Lower leg skin (tissue), 4 donors: ENCODE data around the gene P2RX1. TPM values are rescaled to one million over a fixed set of nuclear protein-coding genes. Genes with fewer than 3 reads are reported as not detected.

Experiments
- DNase-seq, 2 donors: peaks; one replicate each; pipeline ENCODE4 v3.0.0-alpha.2; 2019; ENCODE audit warnings: low spot score in 2 of 2
- H3K4me3 ChIP-seq: fragments of 200-600 bp; sonication (generic); 2 replicates; pipeline ENCODE4 v1.5.1; 2017; ENCODE audit warnings: mild to moderate bottlenecking, low read depth; ENCODE audit not compliant: poor library complexity, severe bottlenecking
- CTCF ChIP-seq, 3 donors: fragments of 450-650 bp; IDR thresholded peaks; one replicate each; pipeline ENCODE4 v1.5.1; 2016; ENCODE audit warnings: antibody characterized with exemption in 3 of 3, mild to moderate bottlenecking in 3 of 3, moderate library complexity in 2 of 3
- POLR2A ChIP-seq, 2 donors: fragments of 450-650 bp; IDR thresholded peaks; one replicate each; pipeline ENCODE4 v1.6.1; 2016 to 2017; ENCODE audit warnings: antibody characterized with exemption in 2 of 2, mild to moderate bottlenecking in 1 of 2, moderate library complexity in 1 of 2
- WGBS, 2 donors: methylation state at CpG; one replicate each; pipeline ENCODE4 v1.1.5; 2018; 5-methylcytosine and 5-hydroxymethylcytosine counted together
- intact Hi-C: fragments of 100-400 bp; cut with DNase I; formaldehyde crosslinking; loops from one replicate; pipeline ENCODE4 v1.15.0; 2023; ENCODE audit warnings: low total_unique reads
- total RNA-seq, 4 donors: library from RNA; depleted of rRNA; stranded (reverse); fragments of >200 nt; gene quantifications; one replicate each; pipeline ENCODE4 v1.1.0, GENCODE V29; 2016

The P2RX1 gene
- total RNA-seq, 4 donors from 2014 or later: 0.56 to 5.0 (median 1.0) TPM

- WGBS, 2 donors: 52% methylated on average over 16 to 25 of the region's 25 CpGs
- no peak for TF ChIP-seq POLR2A (IDR thresholded peaks at IDR 0.05)
- TF ChIP-seq CTCF (IDR thresholded peaks at IDR 0.05): no peak
- intact Hi-C loops: no loop called here
Observed at GRCh38 chr17:3879591-3880417, 36.5 kb downstream of the P2RX1 start.

GRCh38 chr17:3879186-3879585 lies 37.1 kb downstream of the P2RX1 start:
- 36 to 44% methylated on average over 4 to 5 of the region's 5 CpGs for WGBS, 2 donors

More at GRCh38 chr17:3879591-3880417, 36.5 kb downstream of the P2RX1 start:
- DNase-seq: no peak
- no peak overlapping the region for H3K4me3 ChIP-seq

GRCh38 chr17:3877220-3877619 lies 39.0 kb downstream of the P2RX1 start:
- H3K4me3 ChIP-seq: no peak overlapping the region
- intact Hi-C loops: no loop called here
- TF ChIP-seq POLR2A (IDR thresholded peaks at IDR 0.05): no peak
- TF ChIP-seq CTCF (IDR thresholded peaks at IDR 0.05): no peak
- DNase-seq: no peak
- WGBS, 2 donors: 78 to 90% methylated on average over 7 to 8 of the region's 8 CpGs

More at GRCh38 chr17:3879186-3879585, 37.1 kb downstream of the P2RX1 start:
- intact Hi-C loops: no loop called here
- TF ChIP-seq POLR2A (IDR thresholded peaks at IDR 0.05) (no peak), CTCF (IDR thresholded peaks at IDR 0.05) (no peak)
- DNase-seq: no peak
- H3K4me3 ChIP-seq: no peak overlapping the region

GRCh38 chr17:3875317-3875716 lies 40.9 kb downstream of the P2RX1 start:
- WGBS, 2 donors: 97 to 98% methylated on average over 7 of the region's 7 CpGs
- intact Hi-C loops: no loop called here
- no peak for DNase-seq
- TF ChIP-seq POLR2A (IDR thresholded peaks at IDR 0.05): no peak
- TF ChIP-seq CTCF (IDR thresholded peaks at IDR 0.05): no peak
- no peak overlapping the region for H3K4me3 ChIP-seq

- TF ChIP-seq CTCF (IDR thresholded peaks at IDR 0.05) (no peak), POLR2A (IDR thresholded peaks at IDR 0.05) (no peak)
- WGBS, 2 donors: 91 to 97% methylated on average over 10 of the region's 10 CpGs
- intact Hi-C loops: no loop called here
Observed at GRCh38 chr17:3873862-3874261, 42.4 kb downstream of the P2RX1 start.

More at GRCh38 chr17:3873862-3874261, 42.4 kb downstream of the P2RX1 start:
- no peak overlapping the region for H3K4me3 ChIP-seq
- no peak for DNase-seq
